Activated T-cell treated with anti-CD3 and anti-CD28 coated beads for 48 hours (primary cell): ENCODE measurements around the gene RMND5B.
A peak's percentile ranks its signal among the peaks of the same experiment; 100 is the strongest.
"Not testable (repeated sequence)": the region's sequence is repeated elsewhere in the genome, so short reads cannot be mapped to it uniquely, and the experiment has no call there.

Experiments
- DNase-seq: peaks from one replicate; pipeline ENCODE4 v3.0.0-alpha.2; 2020; ENCODE audit warnings: low read depth

The RMND5B gene

DNA sequence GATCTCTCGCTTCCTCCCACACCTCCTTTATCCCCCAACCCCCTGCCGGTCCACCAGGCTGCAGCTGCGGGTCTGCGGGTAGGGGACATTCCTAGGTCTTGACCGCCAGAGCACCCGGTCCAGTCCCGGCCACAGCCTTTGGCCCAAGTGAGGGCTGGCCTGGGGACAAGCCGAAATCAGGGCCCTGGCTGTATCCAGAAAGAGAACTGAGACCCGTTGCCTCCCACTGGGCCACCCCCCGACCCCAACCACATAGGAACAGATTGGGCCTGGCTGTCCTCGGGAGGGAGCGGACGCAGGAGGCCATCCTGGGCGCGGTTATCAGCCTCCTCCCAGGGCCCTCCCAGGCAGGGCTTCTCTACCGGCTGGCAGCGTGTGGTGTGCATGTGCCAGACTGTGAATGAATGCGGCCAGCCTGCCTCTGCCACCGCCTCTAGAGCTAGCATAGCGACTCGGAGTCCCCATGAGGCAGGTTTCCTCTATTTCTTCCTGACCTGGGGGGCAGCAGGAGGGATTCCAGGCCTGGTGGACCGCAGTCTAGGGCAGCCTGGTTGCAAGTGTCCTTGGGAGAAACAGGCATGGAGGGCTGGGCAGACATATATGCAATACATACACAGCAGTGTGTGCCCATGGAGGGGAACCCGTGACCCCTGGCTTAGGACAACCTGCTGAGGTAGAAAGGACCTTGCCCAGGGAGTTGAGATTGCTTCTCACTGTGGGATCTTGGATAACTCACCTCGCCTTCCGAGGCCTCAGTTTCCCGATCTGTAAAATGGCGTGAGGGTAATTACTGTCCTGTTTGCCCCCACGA is 16.3 kb upstream of the RMND5B start:
- DNase-seq, result peak; percentile 29

GRCh38 chr5:178115136-178115813 is 15.5 kb upstream of the RMND5B start:
- no peak for DNase-seq

GRCh38 chr5:178115814-178116142 is 15.0 kb upstream of the RMND5B start:
- no peak for DNase-seq

- peak; percentile 51 for DNase-seq
Observed at GRCh38 chr5:178116143-178116885, 14.5 kb upstream of the RMND5B start.

DNA sequence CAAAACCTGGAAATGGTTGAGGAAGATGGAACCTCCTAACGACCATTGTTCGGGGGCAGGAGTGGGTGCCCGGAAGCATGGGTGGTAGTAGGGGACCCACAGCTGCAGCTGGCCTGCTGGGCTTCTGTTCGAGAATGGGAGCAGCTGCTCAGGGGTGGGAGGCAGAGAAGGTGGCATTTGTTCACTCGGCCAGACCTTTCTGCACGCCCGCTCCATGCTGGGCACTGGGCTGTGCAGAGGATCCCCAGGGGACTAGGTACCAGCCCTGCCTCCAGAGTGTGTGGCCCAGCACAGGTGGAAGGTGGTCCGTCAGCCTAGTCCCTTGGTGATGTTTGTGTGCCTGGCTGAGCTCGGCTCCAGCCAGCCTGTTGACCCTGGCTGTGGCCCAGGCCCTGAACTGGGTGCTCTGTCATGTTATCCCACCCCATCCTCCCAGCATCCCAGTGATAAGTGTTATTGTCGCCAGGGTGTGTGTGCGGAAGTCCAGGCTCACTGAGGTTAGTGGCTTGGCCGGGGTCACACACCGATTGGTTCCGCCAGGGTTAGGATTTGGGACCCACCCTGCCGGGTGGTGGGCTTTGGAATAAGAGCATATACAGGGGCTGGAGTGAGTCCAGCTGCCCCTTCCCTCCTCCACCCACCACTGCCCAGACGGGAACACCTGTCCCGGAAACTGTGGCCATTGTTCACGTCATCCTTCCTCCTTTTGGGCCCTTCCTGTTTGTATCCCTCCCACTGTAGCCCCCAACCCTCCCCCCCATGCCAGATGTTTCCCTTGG is 12.7 kb upstream of the RMND5B start:
- DNase-seq, result no peak

DNA sequence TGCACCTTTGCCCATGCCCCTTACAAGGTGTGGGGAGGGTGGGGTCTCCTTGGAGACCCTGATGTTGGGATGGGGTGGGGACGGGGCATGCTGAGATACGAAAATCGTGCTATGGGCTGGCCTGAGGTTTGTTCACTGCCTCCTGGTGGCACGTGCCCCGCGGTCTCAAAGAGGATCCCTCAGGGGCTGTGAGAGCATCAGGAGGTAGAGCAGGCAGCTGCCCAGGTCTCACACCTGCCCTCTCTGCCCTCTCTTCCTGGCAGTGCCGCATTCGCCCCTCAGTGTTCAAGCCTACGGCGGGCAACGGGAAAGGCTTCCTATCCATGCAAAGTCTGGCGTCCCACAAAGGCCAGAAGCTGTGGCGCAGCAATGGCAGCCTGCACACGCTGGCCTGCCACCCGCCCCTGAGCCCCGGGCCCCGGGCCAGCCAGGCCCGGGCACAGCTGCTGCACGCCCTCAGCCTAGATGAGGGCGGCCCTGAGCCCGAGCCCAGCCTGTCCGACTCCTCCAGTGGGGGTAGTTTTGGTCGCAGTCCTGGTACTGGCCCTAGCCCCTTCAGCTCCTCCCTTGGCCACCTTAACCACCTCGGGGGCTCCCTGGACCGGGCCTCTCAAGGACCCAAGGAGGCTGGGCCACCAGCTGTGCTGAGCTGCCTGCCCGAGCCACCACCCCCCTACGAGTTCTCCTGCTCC is 10.8 kb upstream of the RMND5B start:
- no peak for DNase-seq

DNA sequence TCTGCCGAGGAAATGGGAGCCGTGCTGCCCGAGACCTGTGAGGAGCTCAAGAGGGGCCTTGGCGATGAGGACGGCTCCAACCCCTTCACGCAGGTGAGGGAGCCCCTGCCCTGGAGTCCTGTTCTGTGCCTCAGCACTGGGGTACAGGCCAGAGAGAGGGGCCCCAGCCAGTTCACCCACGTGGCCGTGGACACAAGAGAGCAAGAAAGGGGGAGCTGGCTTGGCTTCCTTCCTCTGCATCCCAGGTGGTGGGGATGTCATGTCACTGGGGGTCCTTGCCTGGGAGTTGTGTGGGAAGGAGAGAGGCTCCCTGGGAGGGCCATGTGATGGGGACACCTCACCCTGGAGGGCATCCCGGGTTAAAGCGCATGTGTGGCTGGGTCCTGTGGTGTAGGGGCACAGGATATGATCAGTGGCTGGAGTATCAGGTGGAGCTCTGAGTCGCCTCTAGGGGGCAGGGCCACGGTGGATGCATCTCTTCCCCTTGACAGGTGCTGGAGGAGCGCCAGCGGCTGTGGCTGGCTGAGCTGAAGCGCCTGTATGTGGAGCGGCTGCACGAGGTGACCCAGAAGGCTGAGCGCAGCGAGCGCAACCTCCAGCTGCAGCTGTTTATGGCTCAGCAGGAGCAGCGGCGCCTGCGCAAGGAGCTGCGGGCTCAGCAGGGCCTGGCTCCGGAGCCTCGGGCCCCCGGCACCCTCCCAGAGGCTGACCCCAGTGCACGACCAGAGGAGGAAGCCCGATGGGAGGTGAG is 10.0 kb upstream of the RMND5B start:
- DNase-seq, result peak; percentile 78

- no peak for DNase-seq
Observed at GRCh38 chr5:178121391-178122276, 9.2 kb upstream of the RMND5B start.

GRCh38 chr5:178122346-178122745 is 8.5 kb upstream of the RMND5B start:
- DNase-seq, result no peak

DNA sequence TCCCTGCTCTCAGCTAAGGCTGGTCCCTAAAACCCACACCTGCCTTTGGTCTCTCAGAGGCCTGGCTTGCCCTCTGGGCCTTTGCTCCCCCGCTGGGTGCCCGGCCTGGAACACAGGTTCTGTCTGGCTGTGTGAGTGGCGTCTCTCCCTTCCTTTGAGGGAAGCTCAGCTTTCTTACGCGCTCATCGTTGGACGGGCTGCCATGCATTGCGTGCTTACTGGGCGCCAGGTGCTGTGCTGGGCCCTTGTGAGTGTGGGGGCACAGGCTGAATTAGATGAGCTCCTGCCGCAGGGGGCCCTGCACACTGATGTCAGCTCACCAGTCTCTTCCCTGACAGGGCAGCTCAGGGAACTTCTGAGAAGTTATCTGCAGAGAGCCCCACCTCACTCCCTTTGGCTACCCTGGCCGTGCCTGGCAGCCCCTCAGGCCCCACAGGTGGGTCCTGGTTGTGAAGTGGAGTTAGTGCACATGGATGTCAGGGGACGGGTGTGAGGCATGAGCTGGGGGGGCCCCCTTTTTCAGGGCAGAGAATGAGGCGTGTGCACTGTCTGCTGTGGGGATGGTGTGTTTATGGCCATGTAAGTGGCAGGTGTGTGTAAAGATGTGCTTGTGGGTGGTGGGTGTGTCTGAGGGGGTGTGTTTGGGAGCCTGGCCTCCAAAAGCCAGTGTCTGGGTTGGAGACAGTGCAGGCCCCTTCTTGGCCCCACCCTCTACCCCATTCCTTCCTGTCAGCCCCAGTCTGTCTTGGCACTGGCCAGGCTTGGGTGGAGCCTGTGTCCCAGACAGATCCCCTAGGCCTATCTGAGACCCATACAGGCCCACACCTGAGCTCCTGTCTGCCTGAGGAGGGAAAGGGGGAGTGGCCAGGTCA is 7.5 kb upstream of the RMND5B start:
- no peak for DNase-seq

- no peak for DNase-seq
Observed at GRCh38 chr5:178123966-178124925, 6.6 kb upstream of the RMND5B start.

DNA sequence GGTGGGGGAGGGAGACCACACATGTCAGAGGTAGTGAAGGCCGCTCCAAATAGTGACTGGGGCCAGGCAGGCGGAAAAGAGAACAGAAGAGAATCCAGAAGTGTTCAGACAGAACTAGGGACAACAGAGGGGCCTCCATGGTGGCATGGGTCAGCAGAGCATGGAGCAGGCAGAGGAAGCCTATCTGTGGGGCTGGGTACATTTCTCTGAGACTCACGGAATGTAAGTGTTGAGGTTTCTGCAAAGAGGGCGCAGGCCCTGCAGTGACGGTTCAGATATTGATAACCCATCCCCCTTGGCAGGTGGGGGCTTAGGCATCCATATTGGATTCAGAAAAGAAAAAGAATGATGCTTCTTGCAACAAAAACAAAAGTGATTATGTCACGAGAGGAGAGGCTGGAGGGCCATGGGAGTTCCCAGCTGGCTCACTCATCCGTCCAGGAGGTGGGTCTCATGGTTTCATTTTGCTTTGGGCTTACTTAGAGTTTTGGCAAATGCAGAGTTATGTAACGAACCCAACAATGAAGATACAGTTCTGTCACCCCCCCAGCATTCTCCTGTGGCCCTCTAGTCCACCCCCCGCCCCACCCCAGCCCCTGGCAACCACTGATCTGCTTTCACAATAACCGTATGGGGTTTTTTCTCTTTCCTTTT is 5.4 kb upstream of the RMND5B start:
- no peak for DNase-seq

- no peak for DNase-seq
Observed at GRCh38 chr5:178126556-178126955, 4.3 kb upstream of the RMND5B start.

DNA sequence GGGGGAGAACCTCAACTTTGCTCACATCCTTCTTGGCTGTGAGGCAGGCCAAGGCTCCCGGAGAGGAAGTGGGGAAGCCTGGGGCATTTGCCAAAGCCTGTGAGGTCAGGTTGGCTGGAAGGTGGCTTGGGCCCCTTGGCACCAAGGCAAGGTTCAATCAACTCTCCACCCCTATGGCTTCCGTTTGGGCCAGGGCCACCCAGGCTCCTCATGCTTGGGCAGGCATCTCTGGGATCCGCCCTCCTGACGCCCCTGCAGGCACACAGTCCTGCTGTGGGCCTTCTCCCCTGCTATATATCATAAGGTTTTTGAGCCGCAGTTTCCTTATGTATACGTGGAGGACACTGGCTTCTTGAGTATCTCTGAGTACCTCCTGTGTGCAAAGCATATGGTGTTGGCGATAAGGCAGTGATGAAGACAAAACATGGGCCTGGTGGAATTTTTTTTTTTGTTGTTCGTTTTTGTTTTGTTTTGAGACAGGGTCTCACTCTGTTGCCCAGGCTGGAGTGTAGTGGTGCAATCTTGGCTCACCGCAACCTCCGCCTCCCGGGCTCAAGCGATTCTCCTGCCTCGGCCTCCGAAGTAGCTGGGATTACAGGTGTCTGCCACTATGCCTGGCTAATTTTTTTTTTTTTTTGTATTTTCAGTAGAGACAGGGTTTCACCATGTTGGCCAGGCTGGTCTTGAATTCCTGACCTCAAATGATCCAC is 3.4 kb upstream of the RMND5B start:
- DNase-seq, result not testable (repeated sequence)

DNA sequence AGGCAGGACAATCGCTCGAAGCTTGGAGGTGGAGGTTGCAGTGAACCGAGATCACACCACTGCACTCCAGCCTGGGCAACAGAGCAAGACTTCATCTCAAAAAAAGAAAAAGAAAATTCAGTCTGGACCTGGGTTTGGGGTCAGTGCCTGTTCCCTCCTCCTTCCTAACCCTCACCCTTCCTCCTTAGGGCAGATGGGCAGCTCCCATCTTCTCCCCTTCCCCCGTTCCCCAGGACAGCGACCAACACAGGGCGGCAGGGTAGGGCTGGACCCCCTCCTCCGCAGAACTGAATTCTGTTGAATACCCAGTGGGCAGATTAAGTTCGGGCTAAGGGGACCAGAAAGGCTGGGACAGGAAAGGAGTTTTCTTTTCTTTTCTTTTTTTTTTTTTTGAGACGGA is 1.5 kb upstream of the RMND5B start:
- DNase-seq, result no peak

- not testable (repeated sequence) for DNase-seq
Observed at GRCh38 chr5:178130234-178130575, 609 bp upstream of the RMND5B start.
